NCI-H446 (cell line): Measurements from ENCODE around the gene NUDCD3.

Experiments
- DNase-seq, 2 experiments: peaks; one replicate each; lab custom pipeline; 2025; lab: John Stamatoyannopoulos, UW

NUDCD3 gene

GRCh38 chr7:44490351-44491200, at the start of gene NUDCD3:
Gene NUDCD3 (minus strand): TSS chr7:44490658. CDS start chr7:44490600, 58 bp downstream.
- DNase-seq = peak; percentile 79 to 91

DNA sequence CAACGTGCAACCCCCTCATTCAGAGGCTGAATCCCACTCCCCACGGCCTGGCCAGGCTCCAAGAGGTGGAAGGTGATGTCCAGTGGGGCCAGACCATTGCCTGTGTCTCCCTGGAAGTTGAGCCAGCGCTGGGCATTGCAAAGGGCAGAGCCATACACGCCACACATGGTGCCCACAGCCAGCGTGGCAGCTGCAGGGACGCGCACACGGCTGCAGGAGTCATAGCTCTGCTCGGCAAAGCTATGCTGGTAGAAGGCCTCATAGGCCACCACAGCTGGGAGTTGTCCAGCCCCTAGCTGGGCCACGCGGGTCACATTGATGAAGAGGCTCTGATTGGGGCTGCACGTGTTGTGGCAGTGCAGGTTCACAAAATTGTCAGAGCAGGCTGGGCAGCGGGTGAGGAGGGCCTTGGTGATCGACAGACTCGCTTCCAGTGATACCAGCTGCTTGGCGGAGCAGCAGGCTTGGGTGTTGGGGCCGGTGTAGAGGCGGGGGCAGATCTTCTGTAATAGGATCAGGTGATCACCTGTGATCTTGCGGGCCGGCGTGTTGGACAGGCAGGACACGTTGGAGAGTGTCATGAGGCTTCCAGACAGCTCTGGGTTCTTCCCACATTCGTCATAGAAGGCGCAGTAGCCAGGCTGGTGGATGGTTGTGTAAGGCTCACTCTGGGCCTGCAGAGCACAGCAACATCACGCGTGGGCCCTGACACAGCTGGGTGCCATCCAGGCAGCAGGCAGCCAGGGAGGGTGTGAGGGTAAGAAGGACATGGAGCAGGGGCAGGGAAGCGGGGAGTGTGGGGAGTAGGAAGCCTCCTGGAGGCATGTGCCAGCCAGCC, 49.4 kb upstream of the NUDCD3 start:
- DNase-seq = no peak

DNA sequence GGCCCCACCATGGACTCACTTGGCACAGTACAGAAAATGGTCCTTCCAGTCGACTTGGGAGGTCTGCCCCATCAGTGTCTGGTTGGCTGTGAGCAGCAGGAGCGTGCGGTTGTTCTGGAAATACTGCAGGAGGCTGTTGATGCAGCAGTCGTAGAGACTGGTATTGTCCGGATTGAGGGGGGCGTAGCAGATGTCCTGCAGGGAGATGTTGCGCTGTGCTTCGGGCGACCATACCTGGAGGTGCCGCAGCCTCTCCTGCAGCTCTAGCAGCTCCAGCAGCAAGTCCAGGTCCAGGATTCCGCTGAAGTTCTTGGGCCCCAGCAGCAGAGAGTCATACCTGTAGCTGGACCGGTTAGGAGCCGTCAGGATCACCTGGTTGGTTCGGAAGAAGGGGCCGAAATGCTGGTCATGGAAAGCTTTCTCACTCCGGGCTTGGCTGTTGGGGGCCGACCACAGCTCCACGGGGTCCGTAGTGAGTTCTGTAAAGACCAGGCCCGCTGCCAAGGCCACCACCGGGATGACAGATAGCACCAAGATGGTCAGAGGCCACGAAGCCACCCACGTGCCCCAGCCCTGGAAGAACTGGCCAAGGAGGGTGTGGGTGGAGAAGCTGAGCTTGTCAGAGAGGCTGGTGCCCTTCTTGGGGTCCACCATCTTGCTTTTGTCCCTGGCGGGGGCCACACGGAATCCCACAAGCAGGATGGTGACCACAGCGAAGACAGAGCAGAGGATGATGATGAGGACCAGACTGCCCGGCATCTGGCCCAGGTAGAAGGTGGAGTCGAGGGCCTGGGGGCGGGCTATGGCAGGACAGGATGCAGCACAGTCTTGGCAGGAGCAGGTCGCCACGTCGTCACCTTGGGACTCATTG, 48.6 kb upstream of the NUDCD3 start:
- no peak for DNase-seq

DNA sequence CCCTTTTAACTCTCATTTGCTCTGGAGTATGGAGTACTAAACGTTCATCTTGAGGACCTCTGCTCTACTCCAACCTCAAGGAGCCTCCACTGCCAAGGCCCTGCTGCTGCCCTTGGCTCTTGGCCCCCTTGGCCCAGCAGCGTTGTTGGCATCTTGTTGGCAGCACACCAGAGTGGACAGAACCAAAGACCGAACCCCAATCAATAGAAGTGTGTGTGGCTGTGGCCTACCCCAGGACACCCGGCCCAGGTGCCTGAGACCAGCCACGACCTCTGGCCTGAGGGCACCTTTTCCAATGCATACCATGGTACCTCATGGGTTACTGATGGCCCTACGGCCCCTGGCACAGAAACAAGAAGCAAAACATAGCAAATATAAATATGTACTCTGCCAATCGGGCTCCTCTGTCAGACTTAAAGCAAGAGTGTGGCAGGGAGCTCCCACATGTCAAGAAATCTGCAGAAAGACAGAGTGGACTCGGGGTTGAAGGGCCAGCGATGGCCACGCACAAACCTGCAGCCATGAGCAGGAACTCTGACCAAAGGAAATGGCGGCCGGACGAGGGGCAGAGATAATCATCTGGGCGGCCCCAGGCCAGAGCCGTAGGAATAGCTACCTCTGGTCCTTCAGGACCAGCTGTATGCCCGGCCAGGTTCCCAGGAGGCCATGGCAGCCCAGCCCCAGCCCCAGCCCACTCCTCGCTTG, 47.8 kb upstream of the NUDCD3 start:
- DNase-seq = no peak

- no peak for DNase-seq
These were observed 47.0 kb upstream of the NUDCD3 start for GRCh38 chr7:44537442-44537841.

DNA sequence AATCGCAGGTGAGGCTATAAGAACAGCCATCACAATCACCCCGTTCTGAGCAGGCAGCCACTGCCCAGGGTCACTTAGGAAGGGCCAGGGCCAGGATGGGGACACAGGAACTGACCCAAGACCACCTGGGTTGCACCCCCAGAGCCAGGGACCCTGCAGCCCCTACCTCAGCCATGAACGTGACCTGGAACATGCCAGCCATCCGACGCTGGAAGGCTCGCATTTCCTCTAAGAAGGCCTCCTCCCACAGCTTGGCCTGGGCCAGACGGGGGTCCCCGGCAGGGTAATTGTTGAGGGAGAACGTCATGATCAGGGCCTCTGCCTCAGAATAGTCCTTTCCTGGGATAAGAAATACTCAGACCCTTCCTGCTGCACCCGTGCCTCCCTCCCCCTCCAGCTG, 45.6 kb upstream of the NUDCD3 start:
- no peak for DNase-seq

- no peak for DNase-seq
These were observed 45.0 kb upstream of the NUDCD3 start for GRCh38 chr7:44535348-44536064.

DNA sequence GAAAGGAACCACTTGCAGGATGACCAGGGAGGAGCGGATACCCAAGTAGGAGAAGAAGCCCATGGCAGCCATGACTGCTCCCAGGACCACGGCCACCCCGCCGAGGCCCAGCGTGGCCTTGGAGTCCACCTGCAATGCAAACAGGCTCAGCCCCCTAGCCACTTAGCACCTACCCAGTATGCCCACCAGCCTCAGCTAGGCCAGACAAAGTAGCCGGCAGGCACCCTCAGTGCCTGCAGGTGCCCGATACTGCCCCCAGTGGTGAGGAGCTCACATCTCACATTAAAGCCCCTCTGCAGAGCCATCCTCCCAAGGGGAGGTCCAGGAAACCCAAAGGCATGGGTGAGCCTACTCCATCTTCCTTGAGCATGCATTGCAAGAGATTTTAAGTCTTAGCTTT, 44.0 kb upstream of the NUDCD3 start:
- DNase-seq = peak in 1 of 2 experiments; percentile 52

DNA sequence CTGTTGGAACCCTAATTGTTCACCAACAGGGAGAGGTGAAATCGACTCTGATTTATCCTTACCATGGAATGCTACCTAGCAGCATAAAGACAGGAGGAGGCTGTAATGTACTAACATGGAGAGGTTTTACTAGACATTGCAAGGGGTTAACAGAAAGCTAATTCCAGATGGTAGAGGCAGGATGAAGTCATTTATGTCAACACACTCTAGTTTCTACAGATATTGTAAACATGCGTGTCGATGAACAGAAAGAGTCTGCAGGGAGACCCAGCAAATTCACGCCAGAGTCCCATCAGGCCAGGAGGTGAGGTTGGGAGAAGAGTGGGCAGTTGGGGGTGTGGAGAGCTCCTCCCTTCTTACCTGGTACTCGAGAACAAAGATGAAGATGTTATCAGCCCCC, 43.6 kb upstream of the NUDCD3 start:
- no peak for DNase-seq

DNA sequence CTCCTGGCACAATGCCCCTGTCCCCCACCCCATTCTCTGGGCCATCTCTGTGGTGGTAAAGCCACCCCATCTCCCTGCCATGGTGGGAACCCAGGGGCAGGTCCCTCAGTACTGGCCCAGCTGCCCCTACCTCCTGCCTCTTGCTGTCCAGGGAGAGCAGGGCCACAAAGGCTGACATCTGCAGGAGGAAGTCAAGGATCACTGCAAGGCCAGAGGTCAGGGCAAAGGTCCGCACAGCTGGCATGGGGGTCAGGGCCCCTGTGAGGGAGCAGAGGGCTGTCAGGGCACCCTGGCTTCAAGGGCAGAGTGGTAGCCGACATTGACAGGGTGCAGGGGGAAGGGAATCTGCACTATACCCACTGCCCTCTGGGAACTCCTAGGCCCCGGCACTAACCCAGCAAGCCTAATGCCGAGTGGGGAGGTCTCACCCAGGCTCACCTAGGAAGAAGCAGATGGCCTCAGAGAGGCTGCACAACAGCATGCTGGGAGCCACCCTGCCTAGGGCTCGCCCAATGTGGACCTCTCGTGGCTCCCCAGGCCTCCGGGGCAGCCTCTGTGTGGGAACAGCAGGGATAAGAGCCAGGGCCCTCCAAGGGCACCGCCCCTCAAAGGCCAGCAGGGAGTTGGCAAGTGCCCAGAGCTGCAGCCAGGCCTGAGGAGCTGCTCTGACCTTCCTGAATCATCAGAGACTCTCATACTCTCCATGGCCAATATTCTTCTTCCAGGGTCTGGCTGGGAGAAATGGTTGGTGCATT, 43.0 kb upstream of the NUDCD3 start:
- peak in 1 of 2 experiments; percentile 10 for DNase-seq

DNA sequence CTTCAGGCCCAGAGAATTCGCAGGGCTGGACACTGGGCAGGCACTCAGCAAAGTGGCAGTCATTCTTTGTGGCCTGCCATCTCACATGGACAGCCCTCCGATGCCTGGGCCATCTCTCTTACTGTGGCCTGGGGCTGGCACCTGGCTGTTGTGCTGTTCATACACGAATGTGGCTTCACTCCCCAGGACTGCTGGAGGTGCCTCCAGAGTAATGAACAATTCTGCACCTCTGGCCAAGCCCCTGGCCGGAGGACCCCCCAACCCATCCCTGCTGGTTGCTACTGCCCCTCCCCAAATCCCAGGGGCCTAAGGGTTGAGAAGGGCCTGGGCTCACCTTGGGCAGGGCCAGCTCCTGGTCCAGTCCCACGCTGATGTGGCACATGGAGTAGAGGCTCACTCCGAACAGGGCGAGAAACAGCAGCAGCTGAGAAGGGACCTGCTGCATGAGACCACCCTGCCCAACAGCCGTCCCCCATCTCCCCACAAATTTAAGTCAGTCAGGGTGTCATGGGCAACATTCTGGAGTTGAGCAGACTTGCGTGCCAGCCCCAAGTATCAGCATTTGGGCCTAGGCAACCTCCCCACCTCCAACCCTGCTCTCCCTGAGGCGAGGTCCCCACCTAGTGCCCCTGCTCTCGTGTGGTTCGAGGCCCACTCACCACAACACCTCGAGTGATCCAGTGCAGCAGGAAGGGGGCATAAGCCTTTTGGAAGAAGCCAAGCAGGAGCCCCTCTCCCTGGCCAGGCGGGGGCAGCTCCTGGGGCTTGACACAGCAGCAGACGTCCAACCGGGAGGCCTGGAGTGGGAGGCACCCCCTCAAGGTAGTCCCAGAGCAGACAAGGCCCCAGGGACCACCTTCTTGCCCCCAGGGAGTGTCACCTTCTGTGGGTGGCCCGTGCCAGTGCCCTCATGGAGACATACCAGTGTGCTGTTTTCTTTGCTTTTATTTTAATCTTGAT, 41.2 kb upstream of the NUDCD3 start:
- DNase-seq = no peak

DNA sequence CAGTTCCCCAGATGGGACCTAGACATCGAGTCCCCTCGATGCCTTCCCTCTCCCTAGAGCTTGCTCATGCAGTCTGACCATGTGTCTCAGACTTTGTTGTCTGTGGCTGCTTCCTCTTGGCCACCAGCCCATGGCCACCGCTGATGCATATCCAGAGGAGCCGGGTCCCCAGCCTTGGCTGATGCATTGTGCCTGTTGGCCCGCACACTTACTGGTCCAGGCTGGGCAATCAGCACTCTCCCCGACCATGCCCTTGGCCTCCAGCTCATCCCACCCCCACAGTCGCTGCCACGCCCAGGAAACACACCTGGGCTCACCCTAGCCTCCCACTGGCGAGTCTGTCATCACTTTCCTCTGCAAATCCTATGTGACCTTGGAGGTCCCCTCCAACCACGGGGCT, 40.5 kb upstream of the NUDCD3 start:
- no peak for DNase-seq

- DNase-seq = no peak
These were observed 34.4 kb upstream of the NUDCD3 start for GRCh38 chr7:44524811-44525388.

DNA sequence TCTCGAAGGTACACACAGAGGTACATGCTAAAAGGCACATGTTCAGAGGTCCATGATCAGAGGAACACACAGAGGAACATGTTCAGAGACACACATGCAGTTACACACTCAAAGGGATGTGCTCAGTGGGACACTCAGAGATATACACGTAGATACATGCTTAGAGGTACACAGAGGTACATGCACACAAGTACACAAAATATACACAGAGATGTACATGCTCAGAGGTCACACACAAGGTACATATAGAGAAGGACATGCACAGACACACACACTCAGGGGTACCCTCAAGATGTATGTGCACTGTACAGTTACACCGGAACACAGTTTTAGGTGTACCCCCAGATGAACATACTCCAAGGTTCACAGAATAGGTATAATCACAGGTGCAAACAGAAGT, 31.9 kb upstream of the NUDCD3 start:
- DNase-seq = no peak

GRCh38 chr7:44521347-44522095, 31.1 kb upstream of the NUDCD3 start:
- DNase-seq = no peak

GRCh38 chr7:44520574-44520973, 30.1 kb upstream of the NUDCD3 start:
- no peak for DNase-seq

DNA sequence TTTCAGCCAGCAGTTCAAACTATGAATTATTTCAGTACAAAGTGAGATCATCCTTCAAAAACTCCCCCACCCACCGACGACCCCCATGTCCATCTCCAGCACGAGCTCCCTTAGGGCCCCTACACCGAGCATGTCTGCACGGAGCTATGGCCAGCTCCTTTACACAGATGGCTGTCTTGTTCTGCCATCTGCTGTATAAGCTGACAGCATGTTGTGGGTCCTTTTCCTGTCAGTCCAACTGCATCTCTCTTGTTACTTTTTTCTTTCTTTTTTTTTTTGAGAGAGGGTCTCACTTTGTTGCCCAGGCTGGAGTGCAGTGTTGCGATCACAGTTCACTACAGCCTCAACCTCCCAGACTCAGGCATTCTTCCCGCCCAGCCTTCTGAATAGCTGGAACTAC, 29.1 kb upstream of the NUDCD3 start:
- DNase-seq = no peak

DNA sequence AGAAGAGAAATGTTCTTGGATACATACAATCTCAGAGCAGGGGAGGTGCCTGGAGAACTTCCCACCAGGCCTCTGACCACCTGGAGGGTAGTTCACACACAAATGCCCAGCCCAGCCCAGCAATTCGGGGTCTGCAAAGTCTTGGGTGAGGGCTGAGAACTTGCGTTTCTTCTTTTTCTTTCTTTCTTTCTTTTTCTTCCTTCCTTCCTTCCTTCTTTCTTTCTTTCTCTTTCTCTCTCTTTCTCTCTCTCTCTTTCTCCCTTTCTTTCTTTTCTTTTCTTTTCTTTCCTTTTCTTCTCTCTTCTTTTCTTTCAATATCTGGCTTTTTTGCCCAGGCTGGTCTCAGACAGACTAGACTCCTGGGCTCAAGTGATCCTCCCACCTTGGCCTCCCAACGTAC, 28.3 kb upstream of the NUDCD3 start:
- no peak for DNase-seq
